Activated CD8-positive, alpha-beta memory T cell treated with anti-CD3 and anti-CD28 coated beads, Interleukin-2, amount 50 U/mL, for 24 hours (primary cell): ENCODE results near the gene EGFL8.

Experiments used
- DNase-seq: peaks from one replicate; pipeline ENCODE4 v3.0.0-alpha.2; 2020; ENCODE audit errors: extremely low read depth

EGFL8 gene

GRCh38 chr6:32167761-32168262, 3.4 kb downstream of the EGFL8 start:
- DNase-seq = no peak

DNA sequence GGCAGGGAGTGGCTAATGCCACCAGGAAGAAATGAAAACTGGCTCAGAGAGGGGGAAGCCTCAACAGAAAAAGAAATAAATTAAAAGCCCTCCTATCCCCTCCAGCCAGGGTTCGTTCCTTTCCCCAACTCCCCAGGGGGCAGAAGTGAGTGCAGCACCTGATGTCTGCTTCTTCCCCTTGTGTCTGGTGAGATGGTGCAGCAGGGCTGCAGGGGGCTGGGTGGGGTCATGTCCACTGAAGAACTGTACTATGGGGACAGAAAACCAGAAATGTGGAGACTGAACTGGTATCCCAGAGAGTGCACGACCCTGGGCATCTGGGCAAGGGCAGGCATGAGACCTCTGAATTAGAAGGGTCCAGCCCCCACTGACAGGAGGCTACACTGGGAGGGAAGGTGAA, 4.0 kb downstream of the EGFL8 start:
- DNase-seq = no peak

DNA sequence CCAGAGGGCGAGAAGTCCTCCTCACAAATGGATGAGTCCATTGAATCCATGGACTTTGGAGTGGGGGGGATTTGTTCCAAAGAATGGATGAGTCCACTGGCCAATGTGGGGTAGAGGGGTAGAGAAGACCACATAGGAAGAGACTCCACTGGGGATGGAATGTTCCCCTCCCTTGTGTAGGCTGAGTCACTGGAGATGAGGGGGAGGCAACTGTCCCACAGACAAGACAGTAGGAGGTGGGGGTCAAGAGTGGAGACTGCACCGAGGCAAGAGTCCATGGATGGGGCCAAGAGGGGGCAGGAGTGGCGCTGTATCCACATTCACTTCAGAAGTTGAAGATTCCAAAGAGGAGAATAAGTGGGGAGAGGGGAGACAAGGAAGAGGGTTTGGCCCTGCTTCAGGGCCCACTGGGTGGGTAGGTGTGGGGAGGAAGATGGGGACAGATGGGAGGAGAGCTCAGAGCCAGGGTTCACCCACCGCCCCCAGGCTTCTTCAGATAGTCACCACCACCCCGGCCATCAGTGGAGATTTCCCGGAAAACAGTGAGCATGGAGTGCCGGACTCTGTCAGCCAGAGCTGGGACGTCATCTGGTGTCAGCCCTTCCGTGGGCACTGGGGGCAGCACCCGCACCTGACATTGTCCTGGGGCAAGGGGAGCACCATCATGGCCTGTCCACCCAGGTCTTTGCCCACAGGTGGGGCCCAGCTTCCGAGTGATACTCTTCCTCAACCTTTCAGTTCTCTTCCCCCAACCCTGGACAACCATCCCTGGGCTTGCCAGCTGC, 4.6 kb downstream of the EGFL8 start:
- DNase-seq = no peak

DNA sequence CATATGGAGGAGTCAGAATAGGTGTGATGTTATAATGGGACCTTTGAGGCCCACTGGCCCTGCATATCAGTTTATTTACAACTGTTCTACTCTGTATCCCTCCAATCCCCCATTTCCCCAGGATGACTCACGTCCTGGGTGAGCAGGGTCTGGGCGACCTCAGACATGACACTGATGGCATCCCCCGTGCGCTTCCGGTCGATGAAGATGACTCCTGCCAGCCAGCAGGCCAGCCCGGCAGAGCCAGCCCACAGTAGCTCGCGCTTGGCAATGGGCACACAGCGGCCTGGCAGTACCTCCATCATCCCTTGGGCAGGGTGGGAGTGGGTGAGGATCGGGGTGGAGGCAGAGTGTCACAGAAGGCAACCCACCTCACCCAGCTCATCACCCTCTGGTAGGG, 5.9 kb downstream of the EGFL8 start:
- no peak for DNase-seq

DNA sequence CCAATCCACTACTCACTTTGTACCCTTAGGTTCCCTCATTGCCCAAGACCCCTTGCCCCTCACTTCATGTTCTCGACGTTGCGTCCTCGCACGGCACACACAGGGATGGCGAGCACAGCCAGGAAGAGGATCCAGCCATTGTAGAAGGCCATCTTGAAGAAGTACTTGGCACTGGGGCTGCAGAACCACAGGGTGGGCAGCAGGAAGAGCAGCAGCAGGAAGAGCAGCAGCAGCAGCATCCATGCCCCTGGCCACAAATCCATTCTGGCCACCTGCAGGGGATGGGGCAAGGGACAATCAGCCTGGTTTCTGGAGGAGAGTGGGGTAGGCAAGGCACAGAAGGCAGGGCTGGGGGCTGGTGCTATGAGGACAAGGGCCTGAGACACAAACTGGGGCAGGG, 6.8 kb downstream of the EGFL8 start:
- no peak for DNase-seq

GRCh38 chr6:32173051-32173727, 8.8 kb downstream of the EGFL8 start:
- no peak for DNase-seq

- DNase-seq = no peak
These were observed 10.0 kb downstream of the EGFL8 start for GRCh38 chr6:32174416-32174815.

GRCh38 chr6:32175322-32175710, 10.9 kb downstream of the EGFL8 start:
- no peak for DNase-seq

DNA sequence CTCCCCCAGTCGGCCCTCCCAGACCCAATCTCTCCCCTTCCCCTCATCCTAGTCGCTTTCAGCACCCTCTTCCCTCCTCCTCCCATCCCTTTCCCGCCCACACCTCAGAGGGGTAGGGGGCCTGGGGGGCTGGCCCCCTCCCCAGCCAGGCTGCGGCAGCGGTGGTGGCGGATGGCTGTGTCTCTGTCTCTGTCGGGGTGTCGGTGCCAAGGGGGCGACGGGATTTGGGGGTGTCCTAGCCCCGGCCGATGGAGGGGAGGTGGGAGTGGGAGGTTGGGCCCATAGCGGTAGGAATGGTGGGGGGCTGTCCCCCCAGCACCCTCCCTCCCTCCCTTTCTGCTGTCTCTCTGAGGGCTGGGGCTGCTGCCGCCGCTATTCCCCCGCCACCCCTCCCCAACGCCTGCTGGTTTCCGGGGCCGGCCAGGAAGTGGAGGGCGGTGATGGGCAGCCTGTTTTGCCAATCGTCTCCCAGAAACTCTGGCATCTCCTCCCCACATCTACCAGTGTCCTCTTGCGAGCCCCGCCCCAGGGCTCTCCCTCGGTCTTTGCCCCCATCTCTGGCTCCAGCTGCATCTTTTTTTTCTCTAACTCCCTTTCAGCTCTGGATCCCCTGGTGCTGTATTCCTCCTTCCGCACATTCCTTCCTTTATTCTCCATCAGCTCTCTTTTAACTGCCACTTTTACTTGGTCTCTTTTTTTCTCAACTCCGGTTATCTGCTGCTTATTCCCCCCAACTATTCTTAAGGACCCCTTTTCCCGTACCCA, 11.5 kb downstream of the EGFL8 start, which contains the start of gene AGPAT1:
AGPAT1 (minus strand) TSS at position 374 of the 765 bp plus-strand sequence. CDS start 4,588 bp downstream, outside the sequence.
- DNase-seq = peak; percentile 95

DNA sequence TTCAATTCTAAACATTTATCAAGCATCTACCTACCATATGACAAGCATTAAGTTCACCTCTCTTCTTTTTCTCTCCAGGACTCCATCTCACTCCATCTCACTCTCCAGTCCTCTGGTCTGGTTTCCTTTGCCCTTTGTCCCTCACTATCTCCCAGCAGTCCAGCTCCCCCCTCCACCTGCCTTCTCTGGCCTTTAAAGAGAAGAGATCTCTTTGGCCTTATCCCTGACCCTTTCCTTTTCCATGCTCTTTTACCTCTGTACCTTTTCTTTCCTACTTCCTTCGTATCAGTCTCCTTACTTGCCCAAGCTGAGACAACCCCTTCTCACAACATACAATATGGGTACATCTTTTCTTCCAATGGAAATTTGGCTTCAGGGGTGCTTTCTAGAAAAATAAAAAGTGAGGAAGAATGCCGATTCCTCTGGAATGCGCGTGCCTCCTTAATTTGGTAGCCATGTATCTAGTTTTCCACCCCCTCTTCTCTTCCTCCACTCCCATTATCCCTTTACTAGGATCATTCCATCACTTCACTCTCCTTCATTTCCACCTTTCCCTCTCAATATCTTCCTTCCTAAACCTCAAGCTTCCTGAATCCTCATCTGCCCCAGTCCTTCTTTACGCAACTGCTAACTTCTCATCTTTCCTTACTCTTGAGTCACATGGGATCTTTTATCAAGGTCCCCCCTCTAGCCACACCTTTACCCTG, 12.2 kb downstream of the EGFL8 start:
- no peak for DNase-seq

DNA sequence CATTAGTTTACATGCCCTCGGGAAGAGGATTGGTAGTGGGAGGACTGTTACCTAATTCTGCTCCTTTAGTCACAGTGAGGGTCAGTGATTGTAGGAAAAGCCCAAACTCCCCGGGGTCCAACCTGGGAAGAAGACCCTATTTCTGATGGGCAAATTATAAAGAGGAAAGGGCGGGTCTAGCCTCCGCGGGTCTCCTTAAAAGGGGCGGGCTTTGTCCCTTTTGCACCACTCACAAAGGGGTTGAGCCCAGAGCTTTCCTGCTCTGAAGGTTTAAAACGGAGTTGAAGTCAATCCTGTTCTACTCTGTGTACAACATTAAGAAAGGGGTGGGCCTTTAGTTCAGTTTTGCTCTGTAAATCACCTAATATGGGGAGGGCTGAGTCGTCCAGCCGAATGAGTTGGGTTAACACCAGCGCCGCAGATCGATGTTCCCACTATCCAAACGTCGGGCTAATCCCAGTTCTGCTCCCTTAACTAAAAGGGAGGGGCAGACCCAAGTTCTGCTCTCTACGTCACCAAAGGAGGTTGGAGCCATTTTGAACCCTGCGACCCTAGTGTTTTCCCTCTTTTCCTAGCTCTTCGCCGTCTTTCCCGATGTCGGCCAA, 12.9 kb downstream of the EGFL8 start:
- DNase-seq = no peak

GRCh38 chr6:32177788-32178546, 13.6 kb downstream of the EGFL8 start, which contains the start of gene RNF5:
RNF5 (plus strand) TSS chr6:32178405; CDS start chr6:32178512, 107 bp downstream.
- peak; percentile 84 for DNase-seq

DNA sequence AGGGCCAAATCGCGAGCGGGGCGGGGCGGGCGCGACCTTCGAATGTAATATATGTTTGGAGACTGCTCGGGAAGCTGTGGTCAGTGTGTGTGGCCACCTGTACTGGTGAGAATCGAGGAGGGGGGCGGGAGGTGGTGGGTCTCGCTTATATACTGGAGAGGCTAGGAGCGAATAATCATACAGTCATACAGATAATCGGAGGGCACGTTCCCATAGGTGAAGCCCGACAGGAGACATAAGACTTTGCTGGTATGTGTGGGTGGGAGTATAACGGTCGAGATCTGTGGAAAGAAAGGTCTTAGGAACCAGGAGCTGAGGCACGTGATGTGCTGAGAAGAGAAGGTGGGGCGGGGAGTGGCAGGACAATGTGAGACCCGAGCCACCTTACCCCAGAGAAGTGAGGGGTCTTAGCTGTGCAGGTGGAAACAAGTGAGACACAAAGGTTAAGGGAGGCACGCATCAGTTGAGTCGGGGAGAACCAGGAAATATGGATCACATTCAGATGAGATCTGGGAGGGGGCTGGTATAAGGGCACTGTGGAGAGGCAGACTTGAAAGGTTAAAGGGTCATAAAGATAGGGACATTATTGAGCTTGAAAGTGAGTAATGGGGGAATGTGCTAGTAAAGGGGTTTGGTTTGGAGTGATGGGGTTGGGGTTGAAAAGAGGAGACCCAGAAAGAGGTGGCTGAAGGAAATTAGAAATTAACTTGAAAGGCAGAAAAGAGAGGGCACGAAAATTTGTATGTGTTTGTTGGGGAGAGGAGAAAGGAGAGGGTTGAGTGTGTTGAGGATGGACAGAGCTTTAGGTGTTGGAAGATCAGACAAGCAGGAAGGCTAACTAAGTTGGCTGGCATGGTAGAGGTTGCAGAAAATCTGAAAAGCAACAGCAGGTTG, 14.4 kb downstream of the EGFL8 start:
- no peak for DNase-seq

DNA sequence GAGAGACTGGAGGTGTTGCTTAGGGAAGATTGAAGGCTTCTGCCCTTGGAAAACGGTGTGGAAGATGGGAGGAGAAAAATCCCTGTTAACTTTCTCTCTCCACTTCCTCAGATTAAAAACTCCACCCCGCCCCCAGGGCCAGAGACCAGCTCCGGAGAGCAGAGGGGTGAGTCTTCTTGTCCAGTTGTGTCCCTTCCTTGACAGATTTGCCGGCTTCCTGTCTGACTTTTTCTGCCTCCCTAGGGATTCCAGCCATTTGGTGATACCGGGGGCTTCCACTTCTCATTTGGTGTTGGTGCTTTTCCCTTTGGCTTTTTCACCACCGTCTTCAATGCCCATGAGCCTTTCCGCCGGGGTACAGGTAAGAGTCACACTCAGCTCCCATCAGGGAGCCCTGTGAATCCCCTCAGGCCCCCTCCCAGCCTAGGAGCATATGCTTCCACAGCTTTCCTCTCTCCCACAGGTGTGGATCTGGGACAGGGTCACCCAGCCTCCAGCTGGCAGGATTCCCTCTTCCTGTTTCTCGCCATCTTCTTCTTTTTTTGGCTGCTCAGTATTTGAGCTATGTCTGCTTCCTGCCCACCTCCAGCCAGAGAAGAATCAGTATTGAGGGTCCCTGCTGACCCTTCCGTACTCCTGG, 15.5 kb downstream of the EGFL8 start:
- DNase-seq = no peak

DNA sequence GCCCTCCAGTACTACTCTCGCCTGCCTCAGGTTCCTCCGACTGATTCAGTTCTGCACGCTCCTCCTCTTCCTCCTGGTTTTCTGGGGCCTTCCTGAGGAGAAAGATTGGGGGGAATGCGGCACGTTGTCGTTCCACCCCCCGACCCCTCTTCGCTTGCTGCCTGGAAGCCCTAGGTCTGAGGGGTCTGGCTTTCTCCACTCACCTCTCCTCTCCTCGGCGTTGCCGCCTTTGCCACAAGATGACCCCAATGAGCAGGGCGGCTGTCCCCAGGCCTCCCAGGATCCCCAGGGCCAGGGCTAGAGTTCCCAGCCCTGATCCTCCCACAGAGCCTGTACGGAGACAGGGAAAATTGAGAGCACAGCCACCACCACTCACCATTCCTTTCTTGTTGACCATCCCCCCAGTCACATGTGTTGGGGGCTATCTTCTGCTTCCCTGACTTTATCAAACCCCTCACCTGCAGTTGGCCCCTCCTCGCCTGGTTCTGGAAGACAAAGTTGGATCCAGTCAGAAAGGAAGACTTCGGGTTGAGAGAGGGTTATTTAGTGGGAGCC, 16.8 kb downstream of the EGFL8 start:
- DNase-seq = no peak

DNA sequence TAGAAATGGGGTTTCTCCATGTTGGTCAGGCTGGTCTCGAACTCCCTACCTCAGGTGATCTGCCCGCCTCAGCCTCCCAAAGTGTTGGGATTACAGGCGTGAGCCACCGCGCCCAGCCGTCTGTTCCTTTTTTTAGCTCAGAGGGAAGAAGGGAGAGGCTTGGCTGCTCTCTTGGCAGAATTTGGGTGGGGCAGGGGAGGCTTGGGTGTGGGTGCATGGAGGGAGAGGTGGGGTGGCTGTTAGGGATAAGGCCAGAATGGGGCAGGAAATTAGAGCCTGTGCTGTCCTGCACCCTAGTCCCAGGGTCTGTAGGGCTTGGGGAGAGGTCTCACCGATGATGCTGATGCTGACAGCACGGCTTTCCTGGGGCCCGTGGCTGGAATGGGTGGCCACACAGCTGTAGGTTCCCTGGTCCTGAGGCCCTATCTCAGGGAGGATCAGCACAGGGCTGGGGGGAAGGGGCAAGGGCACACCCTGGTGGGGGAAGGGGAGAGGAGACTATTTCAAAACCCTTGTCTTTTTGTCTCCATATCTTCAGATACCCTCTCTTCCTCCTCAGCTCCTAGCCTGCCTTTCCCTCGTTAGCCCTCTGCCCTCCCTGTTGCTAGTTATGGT, 17.6 kb downstream of the EGFL8 start:
- DNase-seq = no peak

DNA sequence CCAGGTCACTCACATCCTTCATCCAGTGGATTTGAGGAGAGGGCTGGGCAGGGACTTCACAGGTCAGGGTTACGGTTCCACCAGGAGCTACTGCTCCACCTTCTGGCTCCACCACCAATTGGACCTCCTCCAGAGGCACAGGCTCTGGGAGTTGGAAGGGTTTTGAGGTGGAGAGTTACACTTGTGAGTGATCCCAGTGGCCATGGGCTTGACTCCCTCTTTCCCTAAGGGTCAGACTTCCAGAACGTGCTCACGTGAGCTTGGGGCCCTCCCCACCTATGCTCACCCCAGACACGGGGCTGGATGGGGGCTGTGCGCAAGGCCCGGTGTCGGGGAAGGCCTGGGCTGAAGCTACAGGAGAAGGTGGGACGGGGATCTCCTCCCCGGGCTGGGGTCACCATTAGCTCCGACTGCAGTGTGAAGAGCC, 18.2 kb downstream of the EGFL8 start:
- no peak for DNase-seq

GRCh38 chr6:32183030-32183429, 18.6 kb downstream of the EGFL8 start:
- no peak for DNase-seq
